Kidney epithelial cell (primary cell): ENCODE results near the gene EDNRB. TPM values are rescaled to one million over a fixed set of nuclear protein-coding genes. Genes with fewer than 3 reads are reported as not detected.

Experiments
- DNase-seq: peaks from one replicate; pipeline ENCODE4 v3.0.0-alpha.2; 2010; ENCODE audit warnings: low read depth
- H3K27me3 ChIP-seq: 2 replicates; pipeline ENCODE4 v1.6.0; 2011; ENCODE audit warnings: low read length; ENCODE audit not compliant: control insufficient read depth, insufficient read depth
- H3K36me3 ChIP-seq: 2 replicates; pipeline ENCODE4 v1.5.1; 2011; ENCODE audit warnings: low read length; ENCODE audit not compliant: control insufficient read depth, insufficient read depth
- H3K4me3 ChIP-seq: 2 replicates; pipeline ENCODE4 v1.5.1; 2011; ENCODE audit warnings: low read depth, mild to moderate bottlenecking, control low read depth, low read length
- total RNA-seq: library from RNA; depleted of rRNA; stranded (reverse); fragments of >200 nt; gene quantifications from 2 replicates; pipeline ENCODE4 v1.2.3, GENCODE V29; 2015
- TF ChIP-seq, protein P1 (sequence below): IDR thresholded peaks from 2 replicates; pipeline ENCODE4 v1.5.1; 2011; ENCODE audit warnings: mild to moderate bottlenecking, moderate library complexity, low read length, control low read depth, inconsistent platforms; ENCODE audit not compliant: insufficient read depth, poor library complexity, severe bottlenecking

The EDNRB gene
- total RNA-seq, 1 donor from 2014 or later = 0.75 TPM

DNA sequence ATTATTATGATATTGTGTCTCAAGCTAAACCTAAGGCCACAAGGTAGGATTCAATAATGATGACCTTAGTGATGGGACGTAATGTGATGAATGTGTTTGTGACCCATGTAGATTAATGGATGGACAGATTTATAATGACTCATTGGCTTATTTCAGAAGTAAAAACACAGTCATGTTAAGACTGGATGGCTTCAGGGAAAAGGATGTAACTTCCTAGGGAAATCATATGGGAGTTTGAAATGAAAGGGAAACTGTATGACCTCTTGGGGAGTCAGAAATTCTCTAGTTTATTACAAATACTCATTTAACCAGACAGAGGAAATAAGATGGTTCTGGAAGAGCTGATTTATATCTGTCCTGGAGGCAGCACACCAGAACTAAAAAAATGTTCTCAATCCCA, 2.9 kb downstream of the EDNRB start:
- Histone ChIP-seq H3K27me3 (peaks cover 3% of the 10 kb centered on the region), H3K4me3 (no peak overlapping the region), H3K36me3 (no peaks in the 10 kb centered on the region)
- TF ChIP-seq, protein P1, sequence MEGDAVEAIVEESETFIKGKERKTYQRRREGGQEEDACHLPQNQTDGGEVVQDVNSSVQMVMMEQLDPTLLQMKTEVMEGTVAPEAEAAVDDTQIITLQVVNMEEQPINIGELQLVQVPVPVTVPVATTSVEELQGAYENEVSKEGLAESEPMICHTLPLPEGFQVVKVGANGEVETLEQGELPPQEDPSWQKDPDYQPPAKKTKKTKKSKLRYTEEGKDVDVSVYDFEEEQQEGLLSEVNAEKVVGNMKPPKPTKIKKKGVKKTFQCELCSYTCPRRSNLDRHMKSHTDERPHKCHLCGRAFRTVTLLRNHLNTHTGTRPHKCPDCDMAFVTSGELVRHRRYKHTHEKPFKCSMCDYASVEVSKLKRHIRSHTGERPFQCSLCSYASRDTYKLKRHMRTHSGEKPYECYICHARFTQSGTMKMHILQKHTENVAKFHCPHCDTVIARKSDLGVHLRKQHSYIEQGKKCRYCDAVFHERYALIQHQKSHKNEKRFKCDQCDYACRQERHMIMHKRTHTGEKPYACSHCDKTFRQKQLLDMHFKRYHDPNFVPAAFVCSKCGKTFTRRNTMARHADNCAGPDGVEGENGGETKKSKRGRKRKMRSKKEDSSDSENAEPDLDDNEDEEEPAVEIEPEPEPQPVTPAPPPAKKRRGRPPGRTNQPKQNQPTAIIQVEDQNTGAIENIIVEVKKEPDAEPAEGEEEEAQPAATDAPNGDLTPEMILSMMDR = no peak
- no peak for DNase-seq

DNA sequence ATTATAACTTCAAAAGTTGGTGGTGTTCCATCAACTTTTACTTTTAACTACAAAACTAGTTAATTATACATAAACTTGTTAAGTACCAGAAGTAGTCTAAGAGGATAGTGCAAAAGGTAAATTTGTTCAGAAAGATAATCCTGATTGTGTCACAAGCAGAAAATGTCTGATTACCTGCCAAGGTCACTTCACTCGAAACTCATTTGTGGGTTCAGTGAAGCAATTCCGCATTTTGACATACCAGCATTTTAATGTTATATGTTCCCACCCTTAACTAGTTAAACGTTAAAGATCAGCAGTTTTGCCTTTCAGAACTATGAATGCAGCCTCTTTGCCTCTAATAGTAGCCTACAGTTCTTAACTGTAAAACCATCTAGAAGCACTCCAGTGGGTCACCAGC, 5.6 kb downstream of the EDNRB start:
- Histone ChIP-seq H3K27me3 (no peaks in the 10 kb centered on the region), H3K4me3 (no peak overlapping the region), H3K36me3 (no peaks in the 10 kb centered on the region)
- DNase-seq = no peak
- TF ChIP-seq, protein P1 = no peak

DNA sequence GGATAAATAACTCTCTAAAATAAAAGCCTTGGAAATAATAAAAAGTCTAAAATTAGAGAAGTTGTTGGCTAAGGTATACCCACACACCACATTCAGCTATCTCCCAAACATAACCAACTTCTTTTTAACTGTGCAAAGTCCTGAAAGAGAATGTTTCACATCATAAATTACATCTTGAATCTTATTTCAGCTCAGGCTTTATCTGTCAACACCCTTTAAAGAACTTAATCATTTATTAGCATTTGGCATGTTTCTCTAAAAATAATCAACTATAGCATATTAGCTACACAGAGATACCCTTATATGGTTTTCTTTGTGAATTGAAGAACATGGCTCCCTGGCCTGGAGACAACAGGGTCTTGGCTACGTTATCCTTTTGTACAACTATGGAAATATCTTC, 6.9 kb downstream of the EDNRB start:
- Histone ChIP-seq H3K4me3 (no peak overlapping the region), H3K27me3 (no peaks in the 10 kb centered on the region), H3K36me3 (no peaks in the 10 kb centered on the region)
- TF ChIP-seq, protein P1 = no peak
- no peak for DNase-seq

DNA sequence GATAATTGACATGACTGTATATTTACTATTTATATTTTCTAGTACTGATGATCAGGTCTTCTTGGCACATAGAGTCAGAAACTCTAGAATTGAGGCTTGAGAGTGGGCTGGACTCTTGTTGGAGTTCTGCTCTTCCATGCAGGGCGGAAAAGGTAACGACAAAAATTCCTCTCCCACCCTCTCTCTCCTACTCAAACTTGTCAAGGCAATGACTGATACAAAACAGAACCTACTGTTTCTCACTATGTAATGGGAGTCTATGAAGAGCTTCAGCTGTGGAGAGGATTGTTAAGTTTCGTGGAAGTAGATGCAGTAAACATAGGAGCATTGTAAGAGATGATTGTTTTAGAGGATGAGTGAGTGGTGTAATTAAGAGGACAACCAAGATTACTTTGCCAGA, 8.8 kb downstream of the EDNRB start:
- H3K27me3 ChIP-seq = no peaks in the 10 kb centered on the region
- no peak overlapping the region for H3K4me3 ChIP-seq
- no peaks in the 10 kb centered on the region for H3K36me3 ChIP-seq
- TF ChIP-seq, protein P1 = no peak
- no peak for DNase-seq

DNA sequence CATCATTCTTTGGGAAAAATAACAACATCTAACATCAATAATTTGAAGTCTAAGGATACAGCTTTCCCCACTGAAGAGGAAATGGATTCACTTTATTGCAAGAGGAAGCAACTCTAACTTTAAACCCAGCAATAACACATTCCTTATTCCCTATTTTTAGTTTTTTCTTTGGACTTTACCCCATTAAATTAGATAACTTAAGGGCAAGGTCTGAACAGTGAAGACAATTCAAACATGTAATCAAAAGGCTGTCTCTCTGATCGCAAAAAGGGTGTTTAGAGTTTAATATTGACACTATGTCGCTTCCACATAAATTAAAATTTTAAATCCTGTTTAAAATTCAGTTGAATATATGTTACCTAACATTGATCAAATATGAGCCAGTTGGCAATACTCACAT, 10.1 kb downstream of the EDNRB start:
- no peak overlapping the region for H3K4me3 ChIP-seq
- no peaks in the 10 kb centered on the region for H3K36me3 ChIP-seq
- no peak for DNase-seq
- TF ChIP-seq, protein P1 = no peak
- no peaks in the 10 kb centered on the region for H3K27me3 ChIP-seq

DNA sequence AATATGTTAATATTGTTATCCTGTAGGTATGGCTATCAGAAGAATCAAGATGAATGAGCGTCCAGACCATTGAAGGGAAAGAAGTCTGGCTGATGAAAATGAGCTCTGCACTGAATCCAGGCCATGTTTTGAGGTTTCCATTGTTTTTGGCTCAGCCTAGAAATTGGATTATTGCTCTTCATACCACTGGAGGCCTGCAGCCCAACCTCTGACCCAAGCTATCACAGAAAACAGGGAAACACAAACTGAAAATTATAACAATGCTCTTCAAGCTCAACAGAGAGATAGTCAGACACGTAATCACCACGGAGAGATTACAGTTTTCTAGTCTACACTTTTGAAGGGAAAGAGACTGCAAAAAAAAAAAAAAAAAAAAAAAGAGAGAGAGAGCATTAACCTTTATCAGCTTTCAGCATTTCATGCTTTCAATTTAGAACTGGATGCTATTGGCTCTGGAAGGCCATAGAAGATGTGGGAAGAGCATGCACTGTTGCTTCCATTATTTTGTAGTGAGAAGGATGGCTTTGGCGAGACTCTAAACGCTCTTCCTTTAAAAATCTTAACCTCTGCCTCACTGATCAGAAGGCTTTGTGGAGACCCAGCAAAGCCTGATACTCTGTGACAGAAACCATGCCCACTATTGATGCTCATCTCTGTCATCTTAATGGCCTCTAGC, 10.8 kb downstream of the EDNRB start:
- H3K27me3 ChIP-seq = no peaks in the 10 kb centered on the region
- no peak for DNase-seq
- H3K36me3 ChIP-seq = no peaks in the 10 kb centered on the region
- H3K4me3 ChIP-seq = no peak overlapping the region
- TF ChIP-seq, protein P1 = no peak
